Measurements from ENCODE around the gene SMARCB1.

- TF ChIP-seq CTCF (IDR thresholded peaks at IDR 0.05) (no peak), POLR2A (IDR thresholded peaks at IDR 0.05) (no peak)
These were observed 60.6 kb downstream of the SMARCB1 start for GRCh38 chr22:23847310-23847920.
